ENCODE measurements around the gene DNAJC30.

DNA sequence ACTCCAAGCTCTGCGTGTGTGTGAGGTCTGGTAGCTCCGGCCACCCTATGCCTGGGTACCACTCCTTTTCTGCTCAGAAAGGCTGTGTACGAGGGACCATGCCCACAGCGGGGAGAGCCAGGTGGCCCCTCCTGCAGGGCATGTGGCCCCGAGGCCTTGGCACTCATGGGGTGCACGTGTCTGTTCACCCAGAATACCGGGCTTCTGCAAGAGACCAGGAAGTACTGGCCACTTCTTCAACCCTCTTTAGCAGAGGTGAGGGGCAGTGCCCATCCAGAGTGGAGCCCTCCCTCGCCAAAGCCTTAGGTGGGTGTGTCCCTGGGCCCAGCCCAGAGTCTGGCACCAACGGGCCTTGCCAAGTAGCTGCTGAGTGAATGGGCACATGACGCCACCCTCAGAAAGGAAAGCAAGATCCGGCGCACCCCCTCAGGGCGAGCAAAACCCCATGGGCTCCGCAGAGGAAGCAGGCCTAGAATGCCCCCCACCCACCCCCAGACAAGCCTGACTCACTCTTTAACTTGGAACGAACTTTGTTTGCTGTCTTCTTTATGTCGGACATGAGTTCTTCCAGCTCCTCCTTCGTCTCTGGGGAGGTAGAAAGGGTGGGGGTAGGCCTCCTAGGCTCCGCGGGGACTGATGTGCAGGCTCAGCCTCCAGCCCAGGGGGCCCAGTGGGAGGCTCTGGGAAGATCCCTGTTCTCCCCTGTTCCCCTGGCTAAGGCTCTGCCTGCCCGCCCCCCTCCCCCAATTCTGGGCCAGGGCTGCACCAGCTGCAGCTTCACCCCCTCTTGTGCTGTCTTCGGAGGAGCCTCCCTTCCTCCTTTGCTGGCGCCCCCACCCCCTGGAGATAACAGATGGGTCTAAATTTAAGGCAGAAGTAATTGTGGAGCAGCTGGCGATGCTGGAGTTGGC lies 21.6 kb upstream of the DNAJC30 start:
- no peak for TF ChIP-seq NFIC (IDR thresholded peaks at IDR 0.05; ENCODE audit: low read depth, low read length)
- TF ChIP-seq POLR2AphosphoS5 (IDR thresholded peaks at IDR 0.05; ENCODE audit: low read length), result no peak
- no peak for TF ChIP-seq ETV6 (conservative IDR thresholded peaks at IDR 0.05 in 1 of 2, IDR thresholded peaks at IDR 0.05 in 1 of 2; ENCODE audit: borderline replicate concordance in 1 of 2, low read depth in 1 of 2)
- TF ChIP-seq FOS (IDR thresholded peaks at IDR 0.05; ENCODE audit: borderline replicate concordance, extremely low read depth, insufficient read length), result no peak
